HG03442 (cell line): Measurements from ENCODE around the gene IFNA7.
A peak's percentile ranks its signal among the peaks of the same experiment; 100 is the strongest.
"Not testable (repeated sequence)": the region's sequence is repeated elsewhere in the genome, so short reads cannot be mapped to it uniquely, and the experiment has no call there.

ENCODE experiments used
- ATAC-seq: cut with Tn5 transposase; IDR thresholded peaks from one replicate; pipeline ENCODE4 v1.9.1; 2021; ENCODE audit warnings: mild to moderate bottlenecking, moderate library complexity; ENCODE audit not compliant: unreplicated experiment

Gene IFNA7

DNA sequence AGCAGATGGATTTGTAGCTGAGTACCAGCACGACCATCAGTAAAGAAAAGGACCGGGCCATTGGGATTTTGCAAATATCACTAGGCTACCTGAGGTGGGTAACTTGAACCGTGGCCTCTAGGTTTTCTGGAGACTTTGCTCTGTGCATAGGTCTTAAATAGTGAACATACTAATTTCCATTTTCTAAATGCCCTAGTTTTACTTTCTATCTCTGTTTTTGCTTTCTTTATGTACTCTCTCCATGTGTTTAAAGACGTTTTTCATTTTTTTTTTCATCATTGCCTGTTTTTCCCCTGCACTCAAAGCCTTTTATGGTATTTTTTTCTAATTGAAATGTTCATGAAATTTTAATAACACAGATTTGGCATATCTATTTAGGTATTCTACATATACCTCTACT is at the start of gene IFNA7:
Gene IFNA7, minus strand, starts transcription at position 101 of the 400 bp plus-strand sequence. Its CDS starts 40 bp downstream, at position 61.
- ATAC-seq, result not testable (repeated sequence)

DNA sequence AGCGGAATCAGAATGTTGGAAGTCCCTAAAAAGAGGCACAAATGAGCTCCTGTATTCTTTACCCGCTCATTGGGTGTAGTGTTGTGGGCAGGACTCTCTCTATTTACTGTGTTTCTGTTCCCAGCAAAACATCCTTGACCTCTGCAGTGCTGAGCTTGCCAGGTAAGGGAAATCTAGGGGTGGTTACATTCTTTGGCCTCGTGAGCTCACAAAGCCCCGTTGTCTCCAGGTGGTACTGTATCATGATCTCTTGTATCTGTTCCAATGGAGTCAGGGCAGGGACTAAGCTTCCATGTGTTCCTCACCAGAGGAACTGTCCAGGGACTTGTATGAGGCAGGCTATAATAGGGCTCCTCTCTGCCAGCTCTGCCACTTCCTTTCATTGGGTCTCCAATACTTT is 49.6 kb upstream of the IFNA7 start:
- no peak for ATAC-seq

DNA sequence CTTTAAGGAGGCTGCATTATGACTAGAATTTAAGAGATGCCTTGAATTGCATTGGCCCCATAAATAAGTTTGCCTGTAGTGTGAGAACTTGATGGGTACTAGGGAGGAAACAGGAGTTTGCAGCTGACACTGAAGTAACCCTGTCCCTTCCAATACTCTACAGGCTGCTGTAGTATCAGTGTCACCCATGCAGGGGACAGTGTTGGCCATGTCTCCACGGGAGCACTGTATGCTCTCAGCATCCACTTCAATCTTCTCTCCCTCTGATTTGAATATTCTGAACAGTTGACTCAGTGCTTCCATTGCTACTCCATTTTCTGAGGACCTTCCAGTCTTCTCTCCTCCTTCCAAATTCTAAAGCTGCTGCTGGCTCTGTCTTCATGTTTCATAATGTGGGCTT is 49.2 kb upstream of the IFNA7 start:
- ATAC-seq, result no peak

DNA sequence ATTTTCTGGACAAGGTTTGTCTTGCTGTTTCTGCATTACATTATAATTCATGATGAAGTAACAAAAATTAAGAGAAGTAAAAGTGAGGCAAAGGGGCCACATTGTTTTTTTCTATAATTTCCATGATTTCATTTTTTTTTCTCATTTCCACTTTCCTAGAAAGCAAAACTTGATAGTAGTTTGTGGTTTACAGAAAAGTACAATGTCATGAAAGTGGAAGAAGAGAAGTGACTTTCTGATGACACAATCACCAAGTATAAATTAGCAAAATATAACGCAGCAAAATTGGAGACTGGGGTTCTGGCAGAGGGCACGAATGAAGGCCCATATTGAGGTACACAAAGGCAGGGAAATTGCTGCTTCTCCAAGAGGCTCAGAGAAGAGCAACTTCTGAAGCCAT is 42.8 kb upstream of the IFNA7 start:
- no peak for ATAC-seq

DNA sequence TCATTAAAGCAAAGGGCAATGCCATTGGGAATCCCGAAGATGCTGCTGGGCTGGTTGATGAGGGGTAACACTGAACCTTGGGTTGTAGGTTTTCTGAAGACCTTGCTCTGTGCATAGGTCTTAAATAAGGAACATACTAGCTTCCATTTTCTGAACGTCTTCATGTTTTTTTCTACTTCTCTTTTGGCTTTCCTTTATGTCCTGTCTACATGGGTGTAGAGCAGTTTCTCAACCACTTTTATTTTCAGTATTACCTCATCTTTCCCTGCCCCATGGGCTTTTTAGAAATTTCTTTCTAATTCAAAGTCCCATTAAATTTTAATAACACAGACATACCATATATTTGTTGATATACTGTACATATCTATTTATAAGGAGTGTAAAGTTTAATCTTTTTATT is 37.9 kb upstream of the IFNA7 start, which contains the start of gene IFNA14:
Gene IFNA14, minus strand, starts transcription at position 95 of the 400 bp plus-strand sequence. Its CDS starts 70 bp downstream, at position 25.
- ATAC-seq, result no peak

DNA sequence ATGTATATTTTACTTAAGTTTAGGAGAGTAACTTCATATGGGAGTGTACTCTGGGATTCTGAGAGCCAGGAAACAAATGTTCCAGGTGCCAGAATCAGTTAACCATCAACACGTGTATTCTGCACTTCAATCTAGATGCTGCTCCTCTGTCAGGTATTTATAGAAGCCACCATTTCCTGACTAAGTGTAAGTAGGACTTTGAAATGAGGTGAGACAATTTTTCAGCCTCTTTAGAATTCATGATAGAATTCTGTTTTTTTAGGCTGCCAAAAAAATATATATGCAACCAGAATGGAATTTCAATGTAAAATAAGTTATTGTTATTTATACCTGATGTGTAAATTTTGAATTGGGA is 34.3 kb upstream of the IFNA7 start:
- ATAC-seq, result not testable (repeated sequence)

DNA sequence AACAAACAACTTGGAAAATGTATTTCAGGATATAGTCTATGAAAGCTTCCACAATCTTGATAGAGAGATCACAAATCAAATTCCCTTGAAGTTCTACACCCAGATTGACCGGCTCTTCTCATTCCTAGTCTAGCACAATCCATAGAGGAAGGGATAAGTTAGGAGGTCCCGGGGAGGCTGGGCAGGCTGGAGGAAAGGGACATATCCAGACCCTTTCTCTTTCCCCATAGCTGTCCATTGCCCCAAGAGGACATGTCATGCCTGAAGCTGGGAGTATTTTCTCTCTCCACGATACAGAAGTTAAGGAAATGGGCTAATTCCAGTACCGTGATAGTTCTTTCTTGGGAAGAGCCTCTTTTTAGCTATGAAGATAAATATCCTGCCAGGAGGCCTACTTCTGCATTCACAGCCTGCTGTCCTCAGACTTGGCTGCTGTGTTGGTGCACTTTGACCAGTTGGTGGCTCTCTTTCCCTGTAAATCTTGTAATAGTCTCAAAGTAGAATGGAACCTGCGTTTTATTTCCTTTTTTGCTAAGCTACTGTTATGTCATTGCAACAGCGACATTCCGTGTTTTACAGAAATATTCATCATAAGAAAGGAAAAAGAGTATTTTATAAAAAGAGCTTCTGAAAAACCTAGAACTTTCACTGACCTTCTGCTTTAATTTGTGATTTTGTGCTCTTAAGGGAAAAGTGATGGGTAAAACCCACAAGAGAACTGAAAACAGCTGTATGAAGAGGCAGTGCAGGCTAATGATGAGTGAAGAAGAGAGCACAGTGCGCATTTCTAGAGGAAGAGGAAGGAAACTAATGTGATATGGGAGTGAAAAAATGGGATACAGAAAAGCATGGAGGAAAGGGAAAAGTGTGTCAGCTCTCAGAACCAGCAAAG is 33.7 kb upstream of the IFNA7 start:
- ATAC-seq, result peak; percentile 82

DNA sequence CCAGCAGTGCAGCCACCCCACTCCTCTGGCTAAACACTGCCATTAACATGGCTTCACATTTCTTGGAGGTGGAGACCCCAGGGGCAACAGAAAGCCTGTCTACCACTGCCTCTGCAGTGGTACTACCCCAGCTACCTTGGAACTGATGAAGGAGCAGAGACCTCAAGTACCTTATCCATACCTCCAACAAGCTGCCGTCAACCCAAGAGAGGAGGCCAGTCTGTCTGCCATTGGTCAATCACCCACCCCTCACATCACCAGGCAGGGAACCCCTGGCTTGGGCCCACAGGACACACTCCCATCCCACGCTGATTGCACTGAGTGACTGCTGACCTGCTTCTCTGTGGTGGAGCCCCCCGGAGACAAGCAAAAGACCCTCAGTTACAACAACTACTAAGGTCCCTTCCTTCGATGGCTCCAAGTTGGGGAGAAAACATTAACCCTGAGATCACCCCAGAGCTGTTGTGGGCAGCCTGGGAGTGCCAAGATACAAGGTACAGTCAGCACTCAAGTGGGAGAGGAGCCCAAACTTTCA is 32.2 kb upstream of the IFNA7 start:
- ATAC-seq, result no peak

DNA sequence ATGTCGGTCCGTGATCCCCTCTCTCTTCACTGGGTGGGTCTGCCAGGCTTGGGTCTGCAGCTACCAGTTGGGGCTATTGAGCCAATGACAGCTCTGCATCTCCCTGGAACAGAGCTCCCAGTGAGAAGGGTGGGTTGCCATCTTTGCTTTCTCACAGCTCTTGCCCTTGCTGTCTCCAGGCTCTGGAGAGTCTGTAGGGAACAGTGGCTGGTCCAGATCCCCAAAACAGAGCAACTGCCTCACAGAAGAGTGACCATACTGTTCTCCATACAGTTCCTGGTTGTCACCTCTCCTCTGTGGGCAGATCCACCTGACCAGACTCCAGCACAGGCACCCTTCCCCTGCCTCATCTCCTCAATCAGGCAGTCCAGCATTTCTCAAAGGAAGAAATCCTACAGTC is 31.3 kb upstream of the IFNA7 start:
- no peak for ATAC-seq

DNA sequence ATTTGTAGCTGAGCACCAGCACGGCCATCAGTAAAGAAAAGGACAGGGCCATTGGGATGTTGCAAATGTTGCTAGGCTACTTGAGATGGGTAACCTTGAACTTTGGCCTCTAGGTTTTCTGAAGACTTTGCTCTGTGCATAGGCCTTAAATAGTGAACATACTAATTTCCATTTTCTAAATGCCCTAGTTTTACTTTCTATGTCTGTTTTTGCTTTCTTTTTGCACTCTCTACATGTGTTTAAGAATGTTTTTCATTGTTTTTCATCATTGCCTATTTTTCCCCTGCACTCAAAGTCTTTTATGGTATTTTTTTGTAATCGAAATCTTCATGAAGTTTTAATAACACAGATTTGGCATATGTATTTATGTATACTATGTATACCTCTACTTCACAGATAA is 26.1 kb upstream of the IFNA7 start, which contains the start of gene IFNA17:
Gene IFNA17, minus strand, starts transcription at position 101 of the 400 bp plus-strand sequence. Its CDS starts 49 bp downstream, at position 52.
- no peak for ATAC-seq

DNA sequence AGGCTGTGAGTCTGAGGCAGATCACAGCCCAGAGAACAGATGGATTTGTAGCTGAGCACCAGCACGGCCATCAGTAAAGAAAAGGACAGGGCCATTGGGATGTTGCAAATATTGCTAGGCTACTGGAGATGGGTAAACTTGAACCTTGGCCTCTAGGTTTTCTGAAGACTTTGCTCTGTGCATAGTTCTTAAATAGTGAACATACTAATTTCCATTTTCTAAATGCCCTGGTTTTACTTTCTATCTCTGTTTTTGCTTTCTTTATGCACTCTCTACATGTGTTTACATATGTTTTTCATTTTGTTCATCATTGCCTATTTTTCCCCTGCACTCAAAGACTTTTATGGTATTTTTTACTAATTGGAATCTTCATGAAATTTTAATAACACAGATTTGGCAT is 15.2 kb upstream of the IFNA7 start, which contains the start of gene IFNA16:
Gene IFNA16, minus strand, starts transcription at position 101 of the 400 bp plus-strand sequence. Its CDS starts 6 bp downstream, at position 95.
- ATAC-seq, result not testable (repeated sequence)

DNA sequence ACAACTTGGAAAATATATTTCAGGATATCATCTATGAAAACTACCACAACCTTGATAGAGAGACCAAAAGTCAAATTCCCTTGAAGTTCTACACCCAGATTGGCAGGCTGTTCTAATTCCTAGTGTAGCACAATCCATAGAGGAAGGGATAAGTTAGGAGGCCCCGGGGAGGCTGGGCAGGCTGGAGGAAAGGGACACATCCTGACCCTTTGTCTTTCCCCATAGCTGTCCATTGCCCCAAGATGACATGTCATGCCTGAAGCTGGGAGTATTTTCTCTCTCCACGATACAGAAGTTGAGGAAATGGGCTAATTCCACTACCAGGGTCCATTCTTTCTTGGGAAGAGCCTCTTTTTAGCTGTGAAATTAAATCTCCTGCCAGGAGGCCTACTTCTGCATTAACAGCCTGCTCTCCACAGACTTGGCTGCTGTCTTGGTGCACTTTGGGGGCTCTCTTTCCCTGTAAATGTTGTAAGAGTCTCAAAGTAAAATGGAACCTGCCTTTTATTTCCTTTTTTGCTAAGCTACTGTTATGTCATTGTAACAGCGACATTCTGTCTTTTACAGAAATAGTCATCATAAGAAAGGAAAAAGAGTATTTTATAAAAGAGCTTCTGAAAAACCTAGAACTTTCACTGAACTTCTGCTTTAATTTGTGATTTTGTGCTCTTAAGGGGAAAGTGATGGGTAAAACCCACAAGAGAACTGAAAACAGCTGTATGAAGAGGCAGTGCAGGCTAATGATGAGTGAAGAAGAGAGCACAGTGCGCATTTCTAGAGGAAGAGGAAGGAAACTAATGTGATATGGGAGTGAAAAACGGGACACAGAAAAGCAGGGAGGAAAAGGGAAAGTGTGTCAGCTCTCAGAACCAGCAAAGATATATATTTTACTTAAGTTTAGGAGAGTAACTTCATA is 11.7 kb upstream of the IFNA7 start:
- ATAC-seq, result peak; percentile 73

DNA sequence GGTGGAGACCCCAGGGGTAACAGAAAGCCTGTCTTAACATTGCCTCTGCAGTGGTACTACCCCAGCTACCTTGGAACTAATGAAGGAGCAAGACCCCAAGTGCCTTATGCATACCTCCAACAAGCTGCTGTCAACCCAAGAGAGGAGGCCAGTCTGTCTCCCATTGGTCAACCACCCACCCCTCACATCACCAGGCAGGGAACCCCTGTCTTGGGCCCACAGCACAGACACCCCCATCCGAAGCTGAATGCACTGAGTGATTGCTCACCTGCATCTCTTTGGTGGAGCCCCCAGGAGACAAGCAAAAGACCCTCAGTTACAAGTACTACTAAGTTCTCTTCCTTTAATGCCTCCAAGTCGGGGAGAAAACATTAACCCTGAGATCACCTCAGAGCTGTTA is 10.2 kb upstream of the IFNA7 start:
- not testable (repeated sequence) for ATAC-seq

DNA sequence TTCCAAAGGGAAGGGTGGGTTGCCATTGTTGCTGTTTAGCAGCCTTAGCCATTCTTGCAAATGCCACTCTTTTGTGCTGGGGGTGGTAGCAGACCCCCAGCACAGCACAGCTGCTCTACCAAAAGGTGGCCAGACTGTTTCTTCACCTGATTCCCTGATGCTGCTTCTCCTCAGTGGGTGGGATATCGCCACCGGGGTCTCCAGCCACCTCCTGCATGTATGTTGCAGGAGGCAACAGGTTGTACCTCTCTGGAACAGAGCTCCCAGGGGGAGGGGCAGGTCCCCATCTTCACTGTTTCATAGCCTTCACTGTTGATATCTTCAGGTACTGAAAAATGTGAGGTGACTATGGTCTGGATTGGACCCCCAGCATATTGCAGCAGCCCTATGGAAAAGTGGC is 8.8 kb upstream of the IFNA7 start:
- ATAC-seq, result not testable (repeated sequence)

DNA sequence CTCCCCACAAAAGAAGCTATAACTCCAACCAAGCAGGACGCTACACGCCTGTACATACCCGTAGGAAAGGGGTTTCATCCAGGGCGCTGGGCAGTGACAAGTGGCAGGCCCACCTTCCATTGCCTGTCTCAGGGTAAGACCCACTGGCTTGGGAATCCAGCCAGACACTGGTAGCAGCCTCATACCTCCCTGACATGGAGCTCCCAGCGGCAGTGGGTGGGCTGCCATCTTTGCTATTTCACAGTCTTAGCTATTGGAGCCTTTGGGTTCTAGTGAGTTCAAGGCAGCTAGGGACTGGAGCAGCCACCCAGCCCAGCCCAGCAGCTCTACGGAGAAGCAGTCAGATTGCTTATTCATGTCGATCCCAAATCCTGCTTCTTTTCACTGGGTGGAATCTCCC is 8.3 kb upstream of the IFNA7 start:
- no peak for ATAC-seq

DNA sequence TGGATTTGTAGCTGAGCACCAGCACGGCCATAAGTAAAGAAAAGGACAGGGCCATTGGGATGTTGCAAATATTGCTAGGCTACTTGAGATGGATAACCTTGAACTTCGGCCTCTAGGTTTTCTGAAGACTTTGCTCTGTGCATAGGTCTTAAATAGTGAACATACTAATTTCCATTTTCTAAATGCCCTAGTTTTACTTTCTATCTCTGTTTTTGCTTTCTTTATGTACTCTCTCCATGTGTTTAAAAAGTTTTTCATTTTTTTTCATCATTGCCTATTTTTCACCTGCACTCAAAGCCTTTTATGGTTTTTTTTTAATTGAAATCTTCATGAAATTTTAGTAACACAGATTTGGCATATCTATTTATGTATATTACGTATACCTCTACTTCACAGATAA is 5.0 kb upstream of the IFNA7 start, which contains the start of gene IFNA10:
Gene IFNA10, minus strand, starts transcription at position 101 of the 400 bp plus-strand sequence. Its CDS starts 46 bp downstream, at position 55.
- not testable (repeated sequence) for ATAC-seq

DNA sequence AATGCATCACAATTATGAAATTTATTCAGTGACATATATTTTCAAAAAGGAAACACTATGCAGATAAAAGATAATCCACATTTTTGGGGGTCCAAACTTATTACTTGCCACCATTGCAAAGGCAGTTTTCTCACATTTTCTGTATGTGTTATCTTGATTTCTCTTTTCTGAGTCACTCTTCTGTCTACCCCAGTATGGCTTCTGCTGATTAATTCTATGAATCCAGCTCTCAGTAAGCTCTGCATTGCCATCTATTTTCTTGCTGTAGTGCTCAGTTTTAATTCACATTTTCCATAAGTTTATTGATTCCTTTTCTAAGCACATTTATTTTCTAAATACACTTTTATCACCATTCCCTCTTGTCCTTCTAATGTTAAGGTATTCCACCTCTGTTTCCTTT is 3.2 kb upstream of the IFNA7 start:
- ATAC-seq, result no peak

DNA sequence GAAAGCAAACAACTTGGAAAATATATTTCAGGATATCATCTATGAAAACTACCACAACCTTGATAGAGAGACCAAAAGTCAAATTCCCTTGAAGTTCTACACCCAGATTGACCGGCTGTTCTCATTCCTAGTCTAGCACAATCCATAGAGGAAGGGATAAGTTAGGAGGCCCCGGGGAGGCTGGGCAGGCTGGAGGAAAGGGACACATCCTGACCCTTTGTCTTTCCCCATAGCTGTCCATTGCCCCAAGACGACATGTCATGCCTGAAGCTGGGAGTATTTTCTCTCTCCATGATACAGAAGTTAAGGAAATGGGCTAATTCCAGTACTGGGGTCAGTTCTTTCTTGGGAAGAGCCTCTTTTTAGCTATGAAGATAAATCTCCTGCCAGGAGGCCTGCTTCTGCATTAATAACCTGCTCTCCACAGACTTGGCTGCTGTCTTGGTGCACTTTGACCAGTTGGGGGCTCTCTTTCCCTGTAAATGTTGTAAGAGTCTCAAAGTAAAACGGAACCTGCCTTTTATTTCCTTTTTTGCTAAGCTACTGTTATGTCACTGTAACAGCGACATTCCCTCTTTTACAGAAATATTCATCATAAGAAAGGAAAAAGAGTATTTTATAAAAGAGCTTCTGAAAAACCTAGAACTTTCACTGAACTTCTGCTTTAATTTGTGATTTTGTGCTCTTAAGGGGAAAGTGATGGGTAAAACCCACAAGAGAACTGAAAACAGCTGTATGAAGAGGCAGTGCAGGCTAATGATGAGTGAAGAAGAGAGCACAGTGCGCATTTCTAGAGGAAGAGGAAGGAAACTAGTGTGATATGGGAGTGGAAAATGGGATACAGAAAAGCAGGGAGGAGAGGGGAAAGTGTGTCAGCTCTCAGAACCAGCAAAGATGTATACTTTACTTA is 6.9 kb downstream of the IFNA7 start:
- ATAC-seq, result peak; percentile 95

DNA sequence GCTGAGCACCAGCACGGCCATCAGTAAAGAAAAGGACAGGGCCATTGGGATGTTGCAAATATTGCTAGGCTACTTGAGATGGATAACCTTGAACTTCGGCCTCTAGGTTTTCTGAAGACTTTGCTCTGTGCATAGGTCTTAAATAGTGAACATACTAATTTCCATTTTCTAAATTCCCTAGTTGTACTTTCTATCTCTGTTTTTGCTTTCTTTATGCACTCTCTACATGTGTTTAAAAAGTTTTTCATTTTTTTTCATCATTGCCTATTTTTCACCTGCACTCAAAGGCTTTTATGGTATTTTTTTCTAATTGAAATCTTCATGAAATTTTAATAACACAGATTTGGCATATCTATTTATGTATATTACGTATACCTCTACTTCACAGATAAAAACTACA is 14.5 kb downstream of the IFNA7 start, which contains the start of gene IFNA4:
Gene IFNA4, minus strand, starts transcription at position 101 of the 400 bp plus-strand sequence. Its CDS starts 56 bp downstream, at position 45.
- not testable (repeated sequence) for ATAC-seq
